Hepatocyte (in vitro differentiated cells): Measurements from ENCODE around the gene NDUFA8. TPM values are rescaled to one million over a fixed set of nuclear protein-coding genes. Genes with fewer than 3 reads are reported as not detected.

Experiments
- DNase-seq: peaks from one replicate; pipeline ENCODE4 v3.0.0-alpha.2; 2016; ENCODE audit warnings: low spot score
- H2AFZ ChIP-seq: fragments of 200-600 bp; sonication (generic); 2 replicates; pipeline ENCODE4 v1.6.0; 2016; ENCODE audit warnings: antibody characterized with exemption, mild to moderate bottlenecking
- H3K27ac ChIP-seq: fragments of 200-600 bp; sonication (generic); 2 replicates; pipeline ENCODE4 v1.5.1; 2016; ENCODE audit warnings: mild to moderate bottlenecking
- H3K27me3 ChIP-seq: fragments of 200-600 bp; sonication (generic); 2 replicates; pipeline ENCODE4 v1.6.1; 2016
- H3K36me3 ChIP-seq: fragments of 200-600 bp; sonication (generic); replicated peaks from 2 replicates; pipeline ENCODE4 v1.5.1; 2016; ENCODE audit warnings: low read depth; ENCODE audit not compliant: insufficient read depth
- H3K4me1 ChIP-seq: fragments of 200-600 bp; sonication (generic); 2 replicates; pipeline ENCODE4 v1.5.1; 2016; ENCODE audit warnings: mild to moderate bottlenecking, moderate library complexity; ENCODE audit not compliant: insufficient read depth
- H3K4me2 ChIP-seq: fragments of 200-600 bp; sonication (generic); 2 replicates; pipeline ENCODE4 v1.6.0; 2016
- H3K4me3 ChIP-seq: fragments of 200-600 bp; sonication (generic); 2 replicates; pipeline ENCODE4 v1.5.1; 2016; ENCODE audit warnings: mild to moderate bottlenecking
- H3K79me2 ChIP-seq: fragments of 200-600 bp; sonication (generic); 2 replicates; pipeline ENCODE4 v1.6.0; 2017; ENCODE audit warnings: mild to moderate bottlenecking
- H3K9me2 ChIP-seq: fragments of 200-600 bp; sonication (generic); replicated peaks from 2 replicates; pipeline ENCODE4 v1.6.0; 2017; ENCODE audit warnings: mild to moderate bottlenecking; ENCODE audit not compliant: insufficient read depth
- H3K9me3 ChIP-seq: fragments of 200-600 bp; sonication (generic); 2 replicates; pipeline ENCODE4 v1.5.1; 2016; ENCODE audit warnings: low read depth, mild to moderate bottlenecking
- H4K20me1 ChIP-seq: fragments of 200-600 bp; sonication (generic); 2 replicates; pipeline ENCODE4 v1.6.0; 2016; ENCODE audit warnings: mild to moderate bottlenecking; ENCODE audit not compliant: insufficient read depth, poor library complexity, severe bottlenecking
- EZH2 ChIP-seq: fragments of 200-600 bp; sonication (generic); IDR thresholded peaks from 2 replicates; pipeline ENCODE4 v1.6.1; 2016; ENCODE audit warnings: antibody characterized with exemption, mild to moderate bottlenecking, borderline replicate concordance
- EZH2phosphoT487 ChIP-seq: fragments of 200-600 bp; sonication (generic); IDR thresholded peaks from one replicate; pipeline ENCODE4 v1.6.1; 2018; ENCODE audit warnings: antibody characterized with exemption, mild to moderate bottlenecking, low read depth, moderate library complexity; ENCODE audit not compliant: unreplicated experiment, severe bottlenecking
- WGBS: methylation state at CpG from one replicate; pipeline ENCODE4 v1.1.6; 2016; ENCODE audit warnings: low lambda C conversion rate; ENCODE audit errors: missing lambda C conversion rate; 5-methylcytosine and 5-hydroxymethylcytosine counted together
- polyA plus RNA-seq: library from polyadenylated mRNA; unstranded; fragments of >200 nt; fragmentation: Nextera tagmentation; extraction: Ambion mirVana; gene quantifications from 2 replicates; pipeline ENCODE4 v1.2.1, GENCODE V29; 2016
- total RNA-seq: library from RNA; depleted of rRNA; stranded (reverse); fragments of >200 nt; gene quantifications from 2 replicates; pipeline ENCODE4 v1.2.3, GENCODE V29; 2014
- TF ChIP-seq, protein P1 (sequence below): fragments of 200-600 bp; sonication (generic); IDR thresholded peaks from 2 replicates; pipeline ENCODE4 v1.5.1; 2016; ENCODE audit warnings: antibody characterized with exemption, mild to moderate bottlenecking; ENCODE audit not compliant: poor library complexity

NDUFA8 gene
- total and polyA plus RNA-seq, 2 experiments from 2014 or later: 46.4 to 113 TPM

DNA sequence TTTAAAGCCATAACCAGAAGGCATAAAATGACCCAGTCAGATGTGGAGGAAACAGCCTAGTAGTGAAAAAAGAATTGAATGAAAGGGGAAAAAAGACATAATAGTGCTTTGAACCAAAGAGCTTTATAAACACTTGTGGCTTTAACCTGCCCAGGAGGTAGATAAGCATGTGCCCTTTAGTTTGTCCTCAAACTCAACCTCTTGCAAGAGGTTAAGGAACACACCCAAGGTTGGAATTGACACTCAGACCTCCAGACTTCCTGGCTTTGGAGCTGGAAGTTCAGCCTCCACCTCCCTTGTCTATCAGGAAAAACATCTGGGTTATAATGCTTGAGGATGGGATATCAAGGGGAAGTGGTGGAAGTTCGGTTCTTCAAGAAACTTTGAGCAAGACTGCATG lies 16.3 kb downstream of the NDUFA8 start:
- TF ChIP-seq, protein P1, sequence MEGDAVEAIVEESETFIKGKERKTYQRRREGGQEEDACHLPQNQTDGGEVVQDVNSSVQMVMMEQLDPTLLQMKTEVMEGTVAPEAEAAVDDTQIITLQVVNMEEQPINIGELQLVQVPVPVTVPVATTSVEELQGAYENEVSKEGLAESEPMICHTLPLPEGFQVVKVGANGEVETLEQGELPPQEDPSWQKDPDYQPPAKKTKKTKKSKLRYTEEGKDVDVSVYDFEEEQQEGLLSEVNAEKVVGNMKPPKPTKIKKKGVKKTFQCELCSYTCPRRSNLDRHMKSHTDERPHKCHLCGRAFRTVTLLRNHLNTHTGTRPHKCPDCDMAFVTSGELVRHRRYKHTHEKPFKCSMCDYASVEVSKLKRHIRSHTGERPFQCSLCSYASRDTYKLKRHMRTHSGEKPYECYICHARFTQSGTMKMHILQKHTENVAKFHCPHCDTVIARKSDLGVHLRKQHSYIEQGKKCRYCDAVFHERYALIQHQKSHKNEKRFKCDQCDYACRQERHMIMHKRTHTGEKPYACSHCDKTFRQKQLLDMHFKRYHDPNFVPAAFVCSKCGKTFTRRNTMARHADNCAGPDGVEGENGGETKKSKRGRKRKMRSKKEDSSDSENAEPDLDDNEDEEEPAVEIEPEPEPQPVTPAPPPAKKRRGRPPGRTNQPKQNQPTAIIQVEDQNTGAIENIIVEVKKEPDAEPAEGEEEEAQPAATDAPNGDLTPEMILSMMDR: no peak
- TF ChIP-seq EZH2: no peak
- TF ChIP-seq EZH2phosphoT487: no peak
- Histone ChIP-seq H4K20me1 (no peaks in the 10 kb centered on the region), H3K9me3 (no peaks in the 10 kb centered on the region), H2AFZ (no peak overlapping the region), H3K79me2 (peaks cover under 1% of the 10 kb centered on the region), H3K4me3 (no peak overlapping the region), H3K4me2 (no peak overlapping the region), H3K27me3 (no peaks in the 10 kb centered on the region), H3K4me1 (peaks cover 20% of the 10 kb centered on the region), H3K36me3 (no peaks in the 10 kb centered on the region), H3K27ac (no peak overlapping the region), H3K9me2 (no peaks in the 10 kb centered on the region)
- no peak for DNase-seq
- WGBS: 94% methylated on average over 1 of the region's 1 CpG

- Histone ChIP-seq H3K27me3 (no peaks in the 10 kb centered on the region), H2AFZ (no peak overlapping the region), H3K9me3 (no peaks in the 10 kb centered on the region), H3K4me1 (peaks cover 20% of the 10 kb centered on the region), H3K27ac (no peak overlapping the region), H4K20me1 (no peaks in the 10 kb centered on the region), H3K9me2 (no peaks in the 10 kb centered on the region), H3K36me3 (no peaks in the 10 kb centered on the region), H3K4me3 (no peak overlapping the region), H3K79me2 (no peaks in the 10 kb centered on the region), H3K4me2 (no peak overlapping the region)
- no peak for DNase-seq
- WGBS: 94% methylated on average over 5 of the region's 5 CpGs
- TF ChIP-seq EZH2phosphoT487: no peak
- no peak for TF ChIP-seq EZH2
- TF ChIP-seq, protein P1: no peak
These were observed 17.9 kb downstream of the NDUFA8 start for GRCh38 chr9:122141671-122142070.

DNA sequence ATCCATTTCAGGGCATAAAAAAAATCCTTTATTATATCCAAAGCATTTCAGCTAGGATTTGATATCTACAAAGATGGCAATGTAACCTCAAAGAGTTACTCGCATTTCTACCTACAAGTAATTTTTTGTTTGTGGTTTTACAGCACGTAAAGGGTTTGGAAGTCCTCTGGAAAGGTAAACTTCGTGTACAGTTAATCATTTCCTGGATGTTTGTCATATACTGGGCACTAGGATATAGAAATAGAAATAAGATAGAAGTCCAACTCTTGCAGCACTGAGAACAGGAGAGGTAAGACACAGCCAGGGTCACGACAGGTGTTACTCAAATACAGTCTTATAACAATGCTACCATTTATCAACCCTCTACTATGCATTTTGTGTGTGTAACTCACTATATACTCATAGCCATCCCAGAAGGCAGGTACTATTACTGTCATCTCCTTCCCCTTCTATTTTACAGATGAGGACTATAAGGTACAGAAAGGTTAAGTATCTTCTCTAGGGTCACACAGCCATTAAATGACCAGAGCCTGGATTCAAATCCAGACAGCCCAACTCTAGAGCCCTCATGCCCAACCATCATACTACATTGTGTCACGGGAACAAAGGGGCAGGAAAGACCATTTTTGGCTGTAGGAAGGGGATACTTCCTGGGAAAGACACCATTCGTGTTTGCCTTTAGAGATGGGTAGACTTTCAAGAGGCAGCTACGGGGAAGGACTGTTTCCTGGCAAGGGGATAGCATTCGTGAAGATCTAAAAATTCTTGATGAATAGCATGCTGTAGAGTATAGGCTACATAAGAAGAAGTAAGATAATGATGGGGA lies 19.0 kb downstream of the NDUFA8 start:
- TF ChIP-seq EZH2: no peak
- TF ChIP-seq, protein P1: no peak
- no peak for TF ChIP-seq EZH2phosphoT487
- no peak overlapping the region for H2AFZ ChIP-seq
- H3K27me3 ChIP-seq: no peaks in the 10 kb centered on the region
- H3K9me3 ChIP-seq: no peaks in the 10 kb centered on the region
- H3K27ac ChIP-seq: no peak overlapping the region
- H4K20me1 ChIP-seq: no peaks in the 10 kb centered on the region
- H3K4me1 ChIP-seq: peaks cover 20% of the 10 kb centered on the region
- WGBS: 78% methylated on average over 8 of the region's 8 CpGs
- H3K4me2 ChIP-seq: no peak overlapping the region
- no peaks in the 10 kb centered on the region for H3K79me2 ChIP-seq
- H3K4me3 ChIP-seq: no peak overlapping the region
- H3K9me2 ChIP-seq: no peaks in the 10 kb centered on the region
- no peak for DNase-seq
- H3K36me3 ChIP-seq: no peaks in the 10 kb centered on the region
